ENCODE measurements around the gene DLGAP1. TPM values are rescaled to one million over a fixed set of nuclear protein-coding genes. Genes with fewer than 3 reads are reported as not detected.

DLGAP1 gene
- total and polyA plus RNA-seq, 2 of the 8 experiments (the other 6 are each of a cell fraction or from before 2014, with no cell fraction given): 11.8 to 16.9 TPM

DNA sequence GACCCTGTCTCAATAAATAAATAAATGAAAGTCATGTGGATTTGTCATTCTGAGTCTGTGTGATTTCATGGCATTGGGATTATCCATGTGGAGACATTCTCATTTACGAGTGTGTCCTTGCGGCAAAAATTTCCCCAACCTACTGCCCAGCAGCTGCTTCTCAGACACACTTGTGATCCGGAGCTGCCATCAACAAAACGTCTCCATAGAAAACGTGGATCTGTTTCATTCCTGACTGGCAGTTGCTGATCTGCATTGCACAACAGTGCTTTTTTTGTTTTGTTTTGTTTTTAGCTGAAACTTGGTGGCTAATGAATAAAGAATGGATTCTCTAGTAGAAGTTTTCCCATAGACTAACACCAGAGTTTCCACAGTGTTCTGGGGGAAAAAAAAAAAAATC is 930.4 kb downstream of the DLGAP1 start:
- 89% methylated on average over 5 of the region's 5 CpGs; no CpG with 5 or more reads in 1 of the 2 experiments for WGBS, 2 experiments (ENCODE audit: extremely low coverage in 1 of 2, insufficient coverage in 1 of 2, insufficient read length in 1 of 2, insufficient replicate concordance in 2 of 2, low coverage in 1 of 2, low lambda C conversion rate in 2 of 2, missing lambda C conversion rate in 1 of 2)
- Histone ChIP-seq H2BK15ac (ENCODE audit: low read length) (no peak overlapping the region), H3K4me3 (ENCODE audit: extremely low read depth in 1 of 4, insufficient read depth in 2 of 4, low read depth in 3 of 4, low read length in 4 of 4) (no peak overlapping the region), H2BK20ac (ENCODE audit: low read length) (no peak overlapping the region), H2AFZ (ENCODE audit: low read length) (no peak overlapping the region), H3K79me2 (ENCODE audit: control insufficient read depth in 1 of 2, insufficient read depth in 2 of 2, low read length in 2 of 2) (no peaks in the 10 kb centered on the region), H4K5ac (ENCODE audit: insufficient read length, low read depth, low read length) (no peak overlapping the region), H3K4me1 (replicated peaks in 1 of 4; ENCODE audit: control insufficient read depth in 3 of 4, insufficient read depth in 4 of 4, low read length in 3 of 4) (peaks cover 12 to 25% (median 24%) of the 10 kb centered on the region in 4 experiments), H2BK12ac (ENCODE audit: low read depth, low read length) (peak overlapping the region; percentile 13; the same call in 1 of the 2 replicates), H3K4me2 (ENCODE audit: insufficient read depth in 1 of 2, low read depth in 2 of 2, low read length in 2 of 2) (no peak overlapping the region), H2BK5ac (ENCODE audit: low read depth, low read length) (no peak overlapping the region; the same call in 1 of the 2 replicates), H3K23ac (ENCODE audit: insufficient read length) (no peak overlapping the region), H2BK120ac (replicated peaks; ENCODE audit: low read depth, low read length) (no peak overlapping the region), H4K91ac (replicated peaks; ENCODE audit: insufficient read length, low read length) (no peak overlapping the region), H3K79me1 (ENCODE audit: low read depth, low read length) (no peaks in the 10 kb centered on the region), H4K20me1 (replicated peaks in 1 of 2; ENCODE audit: control insufficient read depth in 1 of 2, insufficient read depth in 2 of 2, low read length in 2 of 2) (no peaks in the 10 kb centered on the region), H3K36me3 (ENCODE audit: control insufficient read depth in 2 of 4, insufficient read depth in 4 of 4, low read length in 3 of 4) (no peaks in the 10 kb centered on the region; a peak in 1 of 8 replicates), H3K4ac (replicated peaks; ENCODE audit: insufficient read length, low read depth, low read length) (no peak overlapping the region), H3K56ac (replicated peaks; ENCODE audit: insufficient read length, low read depth, low read length) (no peak overlapping the region), H3K9ac (replicated peaks in 1 of 4; ENCODE audit: extremely low read depth in 1 of 4, low read depth in 3 of 4, low read length in 3 of 4) (no peak overlapping the region), H3K23me2 (ENCODE audit: low read depth, low read length) (no peaks in the 10 kb centered on the region; the same call in 1 of the 2 replicates), H3K14ac (ENCODE audit: insufficient read length) (no peak overlapping the region), H4K8ac (ENCODE audit: extremely low read depth, insufficient read depth, low read length) (no peak overlapping the region), H3K27ac (ENCODE audit: low read depth, low read length) (no peak overlapping the region), H3K9me3 (ENCODE audit: insufficient read depth in 2 of 2, low read depth in 1 of 2, low read length in 1 of 2) (peaks cover 5 to 6% of the 10 kb centered on the region in 2 experiments; a peak in 2 of 4 replicates), H3K18ac (ENCODE audit: extremely low read depth, low read length) (no peak overlapping the region), H3K27me3 (replicated peaks in 1 of 4; ENCODE audit: control insufficient read depth in 3 of 4, extremely low read depth in 1 of 4, insufficient read depth in 3 of 4, low read length in 3 of 4) (no peaks in the 10 kb centered on the region), H2AK5ac (ENCODE audit: low read depth, low read length) (no peak overlapping the region)
- ChIA-PET POLR2A (ENCODE audit: partially characterized antibody) (no interaction called here), CTCF (ENCODE audit: partially characterized antibody) (interaction anchor here (0.7 to 1.3 kb wide), 2 partner anchors 56 to 962 kb away, joined by 3 to 5 read pairs; no protein-coding TSS in a partner anchor)
- DNase-seq (ENCODE audit: low read depth in 1 of 2, low spot score in 2 of 2): no peak
- FAIRE-seq: no peak
- TF ChIP-seq CEBPB (IDR thresholded peaks at IDR 0.05; ENCODE audit: low read depth, low read length) (0 out of 2 replicates have a peak, but pooled peaks have one; percentile 17), CHD2 (IDR thresholded peaks at IDR 0.05; ENCODE audit: low read length) (no peak), TEAD4 (IDR thresholded peaks at IDR 0.05; ENCODE audit: low read depth, low read length) (no peak)
